IPS DF 19.7 (cell line): Measurements from ENCODE around the gene PUSL1.

Experiments
- DNase-seq: peaks from one replicate; pipeline ENCODE4 v3.0.0-alpha.2; 2013; ENCODE audit warnings: low read depth, low spot score

PUSL1 gene

DNA sequence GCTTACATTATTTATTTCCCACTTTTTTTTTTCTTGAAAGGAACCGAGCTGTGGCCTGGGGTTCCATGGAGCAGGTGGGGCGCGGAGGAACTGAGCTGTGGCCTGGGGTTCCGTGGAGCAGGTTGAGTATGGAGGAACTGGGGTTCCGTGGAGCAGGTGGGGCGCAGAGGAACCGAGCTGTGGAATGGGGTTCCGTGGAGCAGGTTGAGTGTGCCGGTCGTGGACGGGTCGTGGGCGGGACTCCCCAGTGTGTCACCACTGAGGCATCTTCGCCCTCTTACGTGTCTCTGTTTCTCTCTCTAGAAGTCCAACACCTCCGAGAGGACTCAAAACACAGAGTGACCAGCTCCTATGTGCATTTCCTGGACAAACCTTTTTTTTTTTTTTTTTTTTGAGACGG is 29.4 kb upstream of the PUSL1 start:
- no peak for DNase-seq

DNA sequence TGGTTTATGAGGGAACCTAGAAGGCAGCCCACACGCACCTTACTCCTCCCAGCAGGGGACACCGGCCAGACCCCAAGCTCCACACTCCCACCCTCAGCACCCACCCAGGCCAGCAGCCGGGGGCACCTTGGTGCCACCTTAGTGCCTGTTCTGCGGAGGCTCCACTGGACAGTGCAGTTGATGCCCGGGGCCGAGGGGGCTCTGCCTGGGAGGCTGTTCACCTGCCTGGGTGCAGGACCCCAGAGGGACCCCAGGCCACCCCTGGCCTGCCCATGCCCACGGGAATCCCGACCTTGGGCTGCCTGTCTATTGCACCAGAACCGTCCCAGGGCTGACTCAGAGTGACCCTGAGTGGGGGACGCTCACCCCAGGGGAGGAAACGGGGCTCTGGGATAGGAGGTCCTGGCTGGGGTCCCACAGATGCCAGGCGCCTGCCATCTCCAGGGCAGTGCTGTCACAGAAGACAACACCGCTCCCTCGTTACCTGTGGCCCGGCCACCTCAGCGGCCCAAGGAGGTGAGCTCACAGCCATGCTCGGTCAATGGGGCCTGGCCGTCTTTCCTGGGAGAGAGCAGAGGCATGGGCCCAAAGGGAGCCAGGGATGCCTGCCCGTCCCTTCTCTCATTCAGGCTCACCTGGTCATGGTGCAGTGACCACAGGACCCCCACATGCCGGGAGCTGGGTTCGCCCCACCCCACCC is 27.5 kb upstream of the PUSL1 start:
- DNase-seq, result no peak

DNA sequence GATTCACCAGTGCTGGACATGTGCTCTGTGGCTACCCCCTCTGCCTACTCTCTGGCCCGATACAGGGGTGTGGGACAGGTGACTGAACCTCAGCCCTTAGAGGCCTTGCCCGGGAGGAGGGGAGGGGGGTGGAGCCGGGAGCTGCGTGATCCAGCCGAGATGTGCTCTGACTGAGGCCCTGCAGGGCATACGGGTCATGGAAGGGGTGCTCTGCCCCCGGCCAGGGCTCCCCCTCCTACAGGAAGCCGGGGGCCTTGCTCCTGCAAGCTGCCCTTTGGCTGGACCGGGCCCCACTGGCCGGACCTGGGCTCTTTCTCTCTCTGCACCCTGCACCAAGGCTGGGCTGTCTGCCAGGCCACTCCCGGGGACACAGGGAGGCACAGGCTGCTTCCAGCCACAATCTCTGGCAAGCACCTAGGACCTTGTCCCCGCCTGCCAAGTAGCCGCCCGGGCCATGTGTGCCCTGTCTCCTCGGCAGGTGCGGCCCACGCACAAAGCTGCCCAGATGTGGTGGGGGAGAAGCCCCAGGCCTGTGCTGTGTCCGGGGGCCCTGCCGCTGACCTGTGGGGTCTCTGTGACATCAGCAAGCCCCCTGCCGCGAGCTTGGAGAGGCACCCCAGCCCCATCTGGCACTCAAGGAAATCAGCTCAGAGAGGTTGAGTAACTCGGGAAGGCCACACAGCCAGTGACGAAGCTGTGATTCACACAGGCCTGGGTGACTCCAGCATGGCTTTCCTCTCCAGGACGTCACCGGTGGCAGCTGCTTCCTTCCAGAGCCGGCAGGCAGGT is 26.7 kb upstream of the PUSL1 start:
- DNase-seq, result no peak

DNA sequence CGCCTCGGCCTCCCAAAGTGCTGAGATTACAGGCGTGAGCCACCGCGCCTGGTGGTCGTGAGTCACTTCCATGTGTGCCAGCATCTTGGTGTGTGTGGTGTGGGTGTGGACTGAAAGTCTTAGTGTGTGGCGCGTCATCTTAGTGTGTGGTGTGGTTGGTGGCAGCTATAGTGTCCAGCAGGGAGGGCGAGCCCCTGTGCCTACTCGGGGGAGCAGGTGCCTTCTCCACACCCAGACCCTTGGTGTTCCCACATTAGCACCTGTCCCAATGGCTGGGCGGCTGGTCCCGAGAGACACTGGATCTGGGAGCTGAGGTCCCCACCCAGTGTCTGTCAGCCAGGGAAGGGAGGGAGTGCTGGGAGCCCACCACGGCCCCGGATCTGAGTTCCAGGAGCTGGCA is 25.4 kb upstream of the PUSL1 start:
- DNase-seq, result no peak

DNA sequence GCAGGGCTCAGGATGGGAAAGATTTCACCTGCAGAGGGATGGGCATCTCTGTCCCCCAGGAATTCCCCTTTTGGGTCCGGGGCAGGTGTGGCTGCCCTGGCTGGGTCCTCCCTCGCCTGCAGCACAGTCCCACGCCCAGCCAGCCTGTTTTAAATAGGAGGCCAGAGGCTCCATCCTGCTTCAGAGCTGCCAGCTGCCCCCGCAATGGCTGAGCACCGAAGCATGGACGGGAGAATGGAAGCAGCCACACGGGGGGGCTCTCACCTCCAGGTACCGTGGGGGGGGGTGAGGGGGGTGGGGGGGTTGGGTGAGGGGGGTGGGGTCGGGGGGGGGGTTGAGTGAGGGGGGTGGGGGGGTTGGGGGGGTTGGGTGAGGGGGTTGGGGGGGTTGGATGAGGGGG is 24.6 kb upstream of the PUSL1 start:
- DNase-seq, result no peak

DNA sequence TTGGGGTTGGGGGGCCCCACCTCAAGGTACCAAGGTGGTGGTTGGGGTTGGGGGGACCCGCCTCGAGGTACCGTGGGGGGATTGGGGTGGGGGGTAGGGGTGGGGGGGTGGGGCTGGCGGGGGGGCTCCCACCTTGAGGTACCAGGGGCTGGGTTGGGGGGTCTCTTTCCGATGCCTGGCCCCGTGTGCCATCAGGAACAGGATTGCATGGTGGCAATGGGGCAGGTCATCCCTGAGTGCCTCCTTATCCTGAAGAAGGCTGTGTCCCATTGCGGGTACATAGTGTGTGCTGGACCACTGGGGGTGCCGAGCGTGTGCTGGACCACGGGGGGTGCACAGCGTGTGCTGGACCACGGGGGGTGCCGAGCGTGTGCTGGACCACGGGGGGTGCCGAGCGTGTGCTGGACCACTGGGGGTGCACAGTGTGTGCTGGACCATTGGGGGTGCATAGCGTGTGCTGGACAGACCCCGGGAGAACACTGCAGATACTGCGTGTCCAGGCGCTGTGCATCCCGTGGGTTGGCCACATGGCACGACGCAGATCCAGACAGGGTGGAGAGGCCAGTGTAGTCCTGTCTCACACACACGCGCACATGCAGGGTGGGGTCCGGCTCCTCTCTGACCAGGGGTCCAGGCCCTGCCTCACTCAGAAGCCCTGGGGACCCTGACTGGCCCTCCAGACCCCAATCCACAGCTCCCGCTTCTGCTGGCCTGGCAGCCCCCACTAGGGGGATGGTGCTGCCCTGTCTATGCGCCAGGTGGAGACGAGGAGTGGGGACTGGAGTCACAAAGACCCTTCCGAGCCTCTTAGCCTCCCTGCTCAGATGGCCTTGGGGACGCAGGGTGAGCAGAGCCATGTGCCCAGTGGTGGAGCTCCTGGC is 23.9 kb upstream of the PUSL1 start:
- DNase-seq, result no peak

DNA sequence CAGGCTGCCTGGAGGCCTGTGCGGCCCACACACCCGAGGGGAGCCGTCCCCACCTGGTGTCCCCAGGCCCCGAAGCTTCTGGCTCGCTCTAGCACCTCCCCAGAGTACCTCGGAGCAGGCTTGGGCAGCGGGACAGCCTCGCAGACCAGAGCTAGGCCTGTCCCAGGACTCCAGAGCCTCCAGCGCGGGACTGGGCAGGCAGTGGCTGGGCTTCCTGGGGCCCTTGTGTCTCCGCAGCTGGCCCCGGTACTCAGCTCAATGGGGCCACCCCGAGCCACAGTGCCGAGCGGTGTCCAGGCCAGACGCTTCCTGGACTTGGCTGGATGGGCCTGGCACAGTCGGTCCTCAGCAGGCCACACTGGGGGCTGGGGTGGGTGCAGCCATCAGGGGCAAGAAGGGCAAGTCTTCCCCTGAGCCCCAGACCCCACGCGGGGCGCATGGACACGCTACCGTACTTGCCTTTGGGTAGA is 23.3 kb upstream of the PUSL1 start:
- DNase-seq, result no peak

DNA sequence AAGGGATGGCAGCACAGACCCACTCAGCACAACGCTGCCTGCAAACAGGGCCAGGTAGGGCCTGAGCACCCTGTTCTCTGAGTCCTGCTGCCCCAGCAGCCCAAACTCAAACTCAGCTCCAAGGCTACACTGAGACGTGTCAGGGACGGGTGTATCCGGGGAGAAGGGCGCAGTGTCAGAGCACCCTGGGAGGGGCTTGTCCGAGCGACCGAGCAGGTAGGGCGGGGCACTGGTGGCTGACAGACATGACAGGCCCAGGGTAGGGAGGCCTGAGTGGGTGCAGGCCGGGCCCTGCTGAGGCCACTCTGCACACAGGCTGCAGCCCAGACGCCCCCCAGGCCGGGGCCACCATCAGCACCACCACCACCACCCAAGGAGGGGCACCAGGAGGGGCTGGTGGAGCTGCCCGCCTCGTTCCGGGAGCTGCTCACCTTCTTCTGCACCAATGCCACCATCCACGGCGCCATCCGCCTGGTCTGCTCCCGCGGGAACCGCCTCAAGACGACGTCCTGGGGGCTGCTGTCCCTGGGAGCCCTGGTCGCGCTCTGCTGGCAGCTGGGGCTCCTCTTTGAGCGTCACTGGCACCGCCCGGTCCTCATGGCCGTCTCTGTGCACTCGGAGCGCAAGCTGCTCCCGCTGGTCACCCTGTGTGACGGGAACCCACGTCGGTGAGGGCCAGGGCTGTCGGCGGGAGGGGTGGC is 22.6 kb upstream of the PUSL1 start:
- DNase-seq, result no peak

DNA sequence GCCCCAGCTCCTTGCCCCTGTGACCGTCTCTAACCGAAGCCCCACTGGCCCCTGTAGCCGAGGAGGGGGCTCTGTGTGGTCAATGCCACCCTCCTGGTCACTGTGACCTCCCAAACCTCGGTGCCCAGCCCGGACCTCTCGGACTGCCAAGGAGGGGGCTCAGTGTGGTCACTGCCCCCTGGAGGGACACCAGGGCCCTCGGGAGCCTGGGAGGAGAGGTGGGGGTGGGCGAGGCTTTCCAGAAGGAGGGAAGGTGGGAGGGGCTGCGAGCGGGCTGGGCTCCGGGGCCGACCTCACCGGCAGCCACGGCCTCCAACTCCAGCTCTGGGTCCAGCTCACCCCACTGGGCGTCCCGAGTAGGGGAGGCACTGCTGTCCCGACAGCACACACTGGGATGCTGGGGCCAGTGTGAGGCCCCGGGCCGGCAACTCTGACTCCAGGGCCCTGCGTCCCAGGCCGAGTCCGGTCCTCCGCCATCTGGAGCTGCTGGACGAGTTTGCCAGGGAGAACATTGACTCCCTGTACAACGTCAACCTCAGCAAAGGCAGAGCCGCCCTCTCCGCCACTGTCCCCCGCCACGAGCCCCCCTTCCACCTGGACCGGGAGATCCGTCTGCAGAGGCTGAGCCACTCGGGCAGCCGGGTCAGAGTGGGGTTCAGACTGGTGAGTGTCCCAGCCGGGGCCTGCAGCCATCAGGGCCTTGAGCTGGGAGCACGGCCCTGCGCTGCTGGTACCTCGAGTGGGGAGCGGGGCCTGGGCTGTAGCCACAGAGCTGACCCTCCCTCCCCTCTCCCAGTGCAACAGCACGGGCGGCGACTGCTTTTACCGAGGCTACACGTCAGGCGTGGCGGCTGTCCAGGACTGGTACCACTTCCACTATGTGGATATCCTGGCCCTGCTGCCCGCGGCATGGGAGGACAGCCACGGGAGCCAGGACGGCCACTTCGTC is 21.8 kb upstream of the PUSL1 start:
- no peak for DNase-seq

DNA sequence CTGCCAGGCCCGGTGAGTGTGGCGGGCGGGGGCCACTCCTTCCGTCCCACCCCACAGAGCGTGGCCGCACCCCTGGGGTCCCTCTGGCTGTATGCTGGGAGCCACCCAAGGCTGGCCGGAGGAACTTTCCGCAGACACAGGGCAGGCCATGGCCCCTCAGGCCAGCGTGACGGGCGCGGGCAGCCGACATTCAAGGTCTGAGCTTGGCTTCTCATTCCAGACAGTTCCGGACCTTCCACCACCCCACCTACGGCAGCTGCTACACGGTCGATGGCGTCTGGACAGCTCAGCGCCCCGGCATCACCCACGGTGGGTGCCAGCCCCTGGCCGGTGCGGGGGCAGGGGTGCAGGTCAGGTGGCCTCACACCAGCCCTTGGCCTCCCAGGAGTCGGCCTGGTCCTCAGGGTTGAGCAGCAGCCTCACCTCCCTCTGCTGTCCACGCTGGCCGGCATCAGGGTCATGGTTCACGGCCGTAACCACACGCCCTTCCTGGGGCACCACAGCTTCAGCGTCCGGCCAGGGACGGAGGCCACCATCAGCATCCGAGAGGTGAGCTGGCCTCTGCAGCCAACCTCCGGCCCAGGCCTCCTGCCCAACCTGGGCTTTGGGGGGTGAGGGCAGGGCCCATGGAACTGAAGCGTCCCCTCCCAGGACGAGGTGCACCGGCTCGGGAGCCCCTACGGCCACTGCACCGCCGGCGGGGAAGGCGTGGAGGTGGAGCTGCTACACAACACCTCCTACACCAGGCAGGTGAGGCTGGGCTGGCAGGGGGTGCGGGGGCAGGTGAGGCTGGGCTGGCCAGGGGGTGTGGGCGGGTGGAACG is 20.9 kb upstream of the PUSL1 start:
- no peak for DNase-seq

DNA sequence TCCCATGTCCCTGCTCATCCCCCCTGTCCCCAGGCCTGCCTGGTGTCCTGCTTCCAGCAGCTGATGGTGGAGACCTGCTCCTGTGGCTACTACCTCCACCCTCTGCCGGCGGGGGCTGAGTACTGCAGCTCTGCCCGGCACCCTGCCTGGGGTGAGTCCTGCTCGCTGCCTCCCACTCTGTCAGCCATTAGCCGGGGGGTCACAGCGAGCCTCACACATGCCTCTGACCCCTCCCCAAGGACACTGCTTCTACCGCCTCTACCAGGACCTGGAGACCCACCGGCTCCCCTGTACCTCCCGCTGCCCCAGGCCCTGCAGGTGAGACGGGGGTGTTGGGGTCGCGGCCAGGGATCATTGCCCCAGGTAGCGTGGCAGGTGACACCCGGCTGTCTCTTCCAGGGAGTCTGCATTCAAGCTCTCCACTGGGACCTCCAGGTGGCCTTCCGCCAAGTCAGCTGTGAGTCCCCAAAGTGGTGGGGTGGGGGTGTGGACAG is 18.1 kb upstream of the PUSL1 start:
- DNase-seq, result no peak

DNA sequence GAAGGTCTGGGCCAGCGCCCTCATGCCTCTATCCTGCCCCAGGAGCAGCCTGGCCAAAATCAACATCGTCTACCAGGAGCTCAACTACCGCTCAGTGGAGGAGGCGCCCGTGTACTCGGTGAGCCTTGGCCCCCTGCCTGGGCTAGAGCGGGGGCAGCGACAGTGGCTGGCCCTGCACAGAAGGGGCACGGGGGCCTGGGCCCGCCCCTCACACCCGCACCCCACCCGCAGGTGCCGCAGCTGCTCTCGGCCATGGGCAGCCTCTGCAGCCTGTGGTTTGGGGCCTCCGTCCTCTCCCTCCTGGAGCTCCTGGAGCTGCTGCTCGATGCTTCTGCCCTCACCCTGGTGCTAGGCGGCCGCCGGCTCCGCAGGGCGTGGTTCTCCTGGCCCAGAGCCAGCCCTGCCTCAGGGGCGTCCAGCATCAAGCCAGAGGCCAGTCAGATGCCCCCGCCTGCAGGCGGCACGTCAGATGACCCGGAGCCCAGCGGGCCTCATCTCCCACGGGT is 17.3 kb upstream of the PUSL1 start:
- no peak for DNase-seq

DNA sequence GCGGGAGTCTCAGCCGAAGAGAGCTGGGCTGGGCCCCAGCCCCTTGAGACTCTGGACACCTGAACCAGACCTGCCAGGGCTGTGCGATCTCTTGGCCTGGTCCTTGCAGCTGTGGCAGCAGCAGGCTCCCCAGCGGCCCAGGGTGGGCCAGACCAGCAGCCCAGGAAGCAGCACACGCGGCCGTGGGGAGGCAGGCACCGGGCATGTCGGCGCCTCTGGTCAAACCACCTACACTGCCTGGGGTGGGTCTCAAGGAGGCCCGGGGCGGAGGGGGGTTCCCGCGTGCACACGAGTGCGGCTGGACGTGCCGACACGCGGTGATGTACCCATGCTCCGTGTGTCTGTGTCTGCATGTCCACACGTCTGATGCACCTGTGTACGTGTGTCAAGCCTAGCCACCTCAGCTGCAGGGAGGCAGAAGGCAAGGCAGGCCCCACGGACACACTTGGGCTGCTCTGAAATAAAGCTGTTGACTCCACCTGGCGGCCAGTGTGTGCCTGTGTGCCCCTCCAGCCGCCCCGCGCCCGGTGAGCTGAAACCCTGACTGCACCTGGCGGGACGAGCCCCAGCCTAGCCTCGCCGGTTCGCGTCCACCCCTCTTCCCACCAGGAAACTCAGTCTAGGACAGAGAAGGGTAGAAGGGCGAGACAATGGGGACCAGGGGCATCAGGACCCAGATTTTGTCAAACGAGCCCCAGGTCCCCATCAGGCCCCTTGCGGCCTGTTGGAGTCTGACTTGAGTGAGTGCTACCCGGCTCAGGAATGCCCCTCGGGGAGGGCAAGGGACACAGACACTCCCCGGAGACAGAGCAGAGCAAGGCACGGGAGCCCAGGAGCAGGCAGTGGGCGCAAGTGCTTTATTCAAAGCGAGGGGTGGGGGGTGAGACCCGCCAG is 16.6 kb upstream of the PUSL1 start:
- no peak for DNase-seq

DNA sequence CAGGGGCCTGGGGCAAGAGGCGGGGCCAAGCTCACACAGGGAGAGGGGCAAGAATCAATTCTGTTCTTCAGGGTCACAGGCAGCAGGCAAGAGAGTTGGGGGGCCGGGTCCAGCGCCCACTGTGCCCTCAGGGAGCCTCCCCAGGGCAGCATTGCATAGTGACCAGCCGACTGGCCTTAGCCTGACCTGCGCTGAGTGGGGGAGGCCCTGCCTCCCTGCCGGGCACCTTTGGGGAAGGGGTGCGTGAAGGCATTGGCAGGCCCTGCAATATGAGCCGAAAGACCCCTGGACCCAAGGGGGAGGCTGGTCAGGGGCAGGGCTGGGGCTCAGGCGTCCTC is 16.0 kb upstream of the PUSL1 start:
- no peak for DNase-seq

DNA sequence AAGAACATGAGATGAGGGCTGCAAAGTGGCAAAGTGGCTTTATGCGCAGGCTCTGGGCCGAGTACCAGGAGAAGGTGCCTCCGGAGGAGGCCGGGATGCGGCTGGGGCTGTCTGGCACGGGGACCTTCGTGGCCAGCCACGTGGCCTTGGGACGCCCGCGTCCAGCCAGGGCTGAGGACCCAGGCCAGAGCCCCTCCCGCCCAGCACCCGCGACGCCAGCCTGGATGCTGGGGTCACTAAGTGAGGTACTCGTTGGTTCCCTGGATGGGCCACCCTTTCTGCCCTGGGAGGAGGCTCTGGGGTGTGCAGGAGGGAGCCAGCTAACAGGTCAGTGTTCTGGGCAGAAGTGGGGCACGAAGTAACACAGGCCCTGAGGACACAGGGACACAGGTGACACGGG is 15.5 kb upstream of the PUSL1 start:
- no peak for DNase-seq

DNA sequence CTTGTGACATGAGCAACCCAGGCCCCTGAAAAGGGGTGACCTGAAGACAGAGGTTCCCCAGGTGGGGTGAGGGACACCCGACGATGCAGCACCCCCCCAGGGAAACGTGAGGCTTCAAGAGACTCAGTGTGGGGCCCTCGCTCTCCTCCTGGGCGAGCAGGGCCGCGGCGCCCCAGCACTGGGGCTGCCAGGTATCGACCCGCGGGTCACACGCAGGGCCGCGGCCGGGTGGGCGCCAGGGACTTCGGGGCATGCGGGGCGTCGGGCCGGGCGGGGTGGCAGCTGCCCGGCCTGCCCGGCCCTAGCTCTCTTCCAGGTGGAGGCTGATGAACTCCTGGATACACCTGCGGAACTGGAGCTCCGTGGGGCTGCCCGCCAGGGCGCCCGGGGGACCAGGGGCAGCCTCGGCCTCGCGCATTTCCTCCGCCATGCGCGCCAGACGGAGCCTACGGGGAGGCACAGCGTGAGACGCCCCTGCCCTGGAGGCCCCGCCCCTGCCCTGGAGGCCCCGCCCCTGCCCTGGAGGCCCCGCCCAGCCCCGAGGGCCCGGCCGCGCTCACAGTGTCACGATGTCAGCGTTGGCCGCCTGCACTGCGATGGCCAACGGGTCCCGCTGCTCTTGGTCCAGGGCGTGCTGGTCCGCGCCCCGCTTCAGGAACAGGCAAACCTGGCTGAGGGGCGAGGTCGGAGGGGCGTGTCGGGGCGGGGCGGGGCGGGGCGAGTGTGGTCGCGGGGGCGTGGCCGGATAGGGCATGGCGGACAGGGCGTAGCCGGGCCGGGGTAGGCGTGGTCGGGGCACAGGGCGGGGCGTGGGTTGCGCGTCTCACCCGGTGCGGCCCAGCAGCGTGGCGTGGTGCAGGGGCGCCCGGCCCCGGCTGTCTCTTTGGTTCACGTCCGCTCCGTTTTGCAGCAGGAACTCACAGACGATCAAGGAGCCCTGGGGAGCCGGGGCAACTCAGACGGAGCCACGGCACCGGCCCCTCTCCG is 14.8 kb upstream of the PUSL1 start:
- DNase-seq, result no peak

DNA sequence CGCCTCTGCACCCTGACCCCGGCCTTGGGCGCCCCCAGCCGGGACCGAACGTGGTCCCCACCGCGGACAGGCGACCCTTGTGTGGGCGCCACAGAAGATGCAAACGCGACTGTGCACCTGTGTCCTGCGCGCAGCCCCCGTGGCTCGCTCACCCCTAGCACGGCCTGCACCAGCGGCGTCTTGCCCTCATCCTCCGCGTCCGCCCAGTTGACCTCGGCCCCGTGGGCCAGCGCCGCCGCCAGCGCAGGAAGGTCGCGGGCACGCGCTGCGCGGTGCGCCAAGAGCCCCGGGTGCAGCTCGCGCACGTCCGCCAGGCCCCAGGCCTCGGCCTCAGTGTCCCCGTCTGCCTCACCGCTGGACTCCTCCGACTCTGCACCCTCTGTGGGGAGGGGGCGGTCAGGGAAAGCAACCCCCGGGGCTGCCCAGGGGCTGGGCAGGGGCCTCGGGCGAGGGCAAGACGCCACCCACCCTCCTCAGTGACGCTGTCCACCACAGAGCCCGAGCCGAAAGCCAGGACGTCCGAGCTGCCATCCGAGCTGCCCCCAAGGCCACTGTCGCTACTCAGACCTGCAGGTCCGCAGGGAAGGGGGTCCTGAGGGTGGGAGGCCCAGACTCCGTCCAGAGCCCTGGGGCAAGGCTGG is 14.0 kb upstream of the PUSL1 start:
- no peak for DNase-seq
